ENCODE results near the gene GALNT16.

DNA sequence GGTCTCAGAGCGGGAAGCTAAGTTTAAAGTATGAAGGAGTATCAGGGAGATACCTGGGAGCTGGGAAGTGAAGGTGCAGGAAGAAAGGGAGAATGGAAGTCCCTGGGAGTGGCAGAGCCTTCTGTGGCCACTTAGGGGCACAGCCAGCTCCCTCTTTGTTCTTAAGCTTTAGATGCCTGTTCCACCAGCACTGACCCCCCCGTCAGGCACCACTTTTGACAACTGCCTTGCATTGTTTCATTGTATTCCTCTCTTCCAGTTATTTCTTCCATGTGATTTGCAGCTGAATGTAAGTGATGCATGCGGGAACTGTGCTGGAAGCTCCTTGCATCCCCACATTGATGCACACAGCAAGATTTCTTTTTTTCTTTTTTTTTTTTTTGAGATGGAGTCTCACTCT lies 2.6 kb downstream of the GALNT16 start:
- TF ChIP-seq CTCF (IDR thresholded peaks at IDR 0.05) (no peak), EP300 (IDR thresholded peaks at IDR 0.05) (no peak), POLR2A (IDR thresholded peaks at IDR 0.05) (no peak), POLR2AphosphoS5 (IDR thresholded peaks at IDR 0.05) (no peak)
